Measurements from ENCODE around the gene COL19A1.
A peak's percentile ranks its signal among the peaks of the same experiment; 100 is the strongest.

The COL19A1 gene

GRCh38 chr6:70186461-70186860, 320.1 kb downstream of the COL19A1 start:
- H3K27ac ChIP-seq: no peak overlapping the region
- TF ChIP-seq ZFX (IDR thresholded peaks at IDR 0.05; ENCODE audit: borderline replicate concordance) (no peak), CTCF (IDR thresholded peaks at IDR 0.05) (no peak)

GRCh38 chr6:70188202-70188601, 321.8 kb downstream of the COL19A1 start:
- TF ChIP-seq ZFX (IDR thresholded peaks at IDR 0.05; ENCODE audit: borderline replicate concordance) (no peak), CTCF (IDR thresholded peaks at IDR 0.05) (no peak)
- no peak overlapping the region for H3K27ac ChIP-seq

GRCh38 chr6:70194421-70194820, 328.1 kb downstream of the COL19A1 start:
- TF ChIP-seq CTCF (IDR thresholded peaks at IDR 0.05) (no peak), ZFX (IDR thresholded peaks at IDR 0.05; ENCODE audit: borderline replicate concordance) (no peak)
- H3K27ac ChIP-seq: no peak overlapping the region

- TF ChIP-seq CTCF (IDR thresholded peaks at IDR 0.05) (no peak), ZFX (IDR thresholded peaks at IDR 0.05; ENCODE audit: borderline replicate concordance) (no peak)
- H3K27ac ChIP-seq: no peak overlapping the region
Observed at GRCh38 chr6:70196531-70196930, 330.2 kb downstream of the COL19A1 start.

GRCh38 chr6:70198785-70199184, 332.4 kb downstream of the COL19A1 start:
- no peak overlapping the region for H3K27ac ChIP-seq
- TF ChIP-seq ZFX (IDR thresholded peaks at IDR 0.05; ENCODE audit: borderline replicate concordance) (no peak), CTCF (IDR thresholded peaks at IDR 0.05) (no peak)

GRCh38 chr6:70208235-70208790, 342.0 kb downstream of the COL19A1 start:
- no peak overlapping the region for H3K27ac ChIP-seq
- TF ChIP-seq CTCF (IDR thresholded peaks at IDR 0.05): no peak
- no peak for TF ChIP-seq ZFX (IDR thresholded peaks at IDR 0.05; ENCODE audit: borderline replicate concordance)

GRCh38 chr6:70210462-70210861, 344.1 kb downstream of the COL19A1 start:
- no peak overlapping the region for H3K27ac ChIP-seq
- TF ChIP-seq ZFX (IDR thresholded peaks at IDR 0.05; ENCODE audit: borderline replicate concordance) (no peak), CTCF (IDR thresholded peaks at IDR 0.05) (peak; percentile 36)
